Astrocyte of the spinal cord (primary cell): ENCODE measurements around the gene CHRDL2.

Source experiments
- DNase-seq: peaks from one replicate; pipeline ENCODE4 v3.0.0; 2011; ENCODE audit warnings: low read depth, low spot score
- H3K4me3 ChIP-seq: 2 replicates; pipeline ENCODE4 v1.5.1; 2011; ENCODE audit warnings: low read depth, mild to moderate bottlenecking, low read length, moderate library complexity
- CTCF ChIP-seq: IDR thresholded peaks from 2 replicates; pipeline ENCODE4 v1.5.1; 2012; ENCODE audit warnings: low read depth, mild to moderate bottlenecking, low read length, inconsistent platforms
- in situ Hi-C: cut with HindIII; loops from 2 replicates; pipeline ENCODE4 v1.10.0; 2017; ENCODE audit warnings: low sequenced_read_pairs

The CHRDL2 gene

DNA sequence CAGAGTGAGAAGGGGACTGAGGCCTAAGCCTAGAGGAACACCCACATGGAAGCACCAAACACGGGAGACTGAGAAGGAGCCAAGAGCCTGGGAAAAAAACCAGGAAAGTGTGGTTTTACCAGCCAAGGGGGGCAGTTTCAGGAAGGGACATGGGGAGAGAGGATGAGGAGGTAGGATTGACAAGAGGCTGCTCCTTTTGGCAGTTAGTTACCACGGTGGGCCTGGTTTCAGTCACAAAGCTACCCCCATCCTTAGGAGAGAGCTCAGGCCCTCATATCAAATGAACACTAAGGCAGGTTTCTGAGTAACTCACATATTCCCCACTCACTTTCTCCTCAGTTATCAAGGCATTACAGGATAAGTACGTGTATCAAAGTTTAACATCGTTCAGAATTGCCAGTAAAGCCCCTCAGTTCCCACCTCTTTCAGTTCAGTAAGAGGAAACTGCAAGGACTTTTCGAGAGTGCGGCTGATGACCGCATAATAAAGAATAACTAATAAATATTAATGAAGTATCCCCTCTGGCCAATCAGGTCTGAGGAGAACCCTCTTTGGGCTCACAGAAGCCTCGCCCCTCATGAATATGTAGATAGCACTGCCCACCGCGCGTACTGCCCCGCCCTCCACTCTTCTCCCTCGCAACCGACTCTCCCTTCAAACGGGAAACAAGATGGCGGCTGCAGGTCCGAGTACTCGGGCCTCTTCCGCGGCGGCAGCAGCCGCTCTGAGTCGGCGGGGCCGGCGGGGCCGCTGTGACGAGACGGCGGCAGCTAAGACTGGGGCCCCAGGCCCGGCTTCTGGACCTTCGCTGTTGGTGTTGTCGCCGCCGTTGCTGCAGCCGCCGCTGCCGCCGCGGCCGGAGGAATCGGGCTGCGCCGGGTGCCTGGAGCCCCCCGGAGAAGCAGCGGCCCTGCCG, 17.2 kb upstream of the CHRDL2 start, which contains the start of gene RNF169:
Gene RNF169 (plus strand): TSS at position 639 of the 916 bp plus-strand sequence. CDS start 32 bp downstream, at position 671.
- peak within 1 kb of the TSS; percentile 77 for H3K4me3 ChIP-seq
- TF ChIP-seq CTCF = no peak
- peak; percentile 97 for DNase-seq
- in situ Hi-C loops = no loop called here

DNA sequence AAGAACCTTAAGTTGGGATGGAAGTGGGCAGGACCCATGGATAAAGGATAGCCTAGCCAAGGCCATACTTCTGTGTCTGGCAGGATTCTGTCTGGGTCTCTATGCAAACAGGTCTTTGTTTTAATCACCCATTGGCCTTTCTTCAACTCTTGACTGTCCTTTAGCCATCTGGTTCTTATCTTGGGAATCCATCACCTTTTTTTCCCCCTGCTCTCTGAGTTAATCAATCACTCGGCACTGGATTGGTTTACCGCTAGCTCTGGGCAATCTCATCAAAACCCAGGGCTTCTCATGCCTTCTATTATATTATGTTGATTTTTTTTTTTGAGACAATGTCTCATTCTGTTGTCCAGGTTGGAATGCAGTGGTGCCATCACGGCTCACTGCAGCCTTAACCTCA, 15.6 kb upstream of the CHRDL2 start:
- no peak for TF ChIP-seq CTCF
- DNase-seq = no peak
- no peak overlapping the region for H3K4me3 ChIP-seq
- in situ Hi-C loops = no loop called here

DNA sequence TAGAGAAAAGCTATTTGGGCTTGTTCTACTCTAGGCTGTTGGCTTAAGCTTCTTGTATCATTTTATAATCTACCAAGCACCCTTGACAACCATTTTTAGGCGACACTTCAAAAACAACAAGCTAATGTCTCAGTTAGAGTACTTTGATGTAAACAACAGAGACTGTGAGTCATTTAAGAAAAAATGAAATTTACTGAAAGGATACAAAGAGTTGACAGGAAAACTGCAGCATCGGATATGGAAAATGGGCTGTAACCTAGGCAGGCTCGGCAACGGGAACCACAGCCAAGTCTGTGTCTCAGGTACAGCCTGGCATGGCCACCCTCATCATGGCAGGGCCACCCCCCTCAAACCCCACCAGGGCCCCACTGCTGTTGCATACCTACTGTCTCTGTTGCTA, 13.1 kb upstream of the CHRDL2 start:
- DNase-seq = no peak
- in situ Hi-C loops = no loop called here
- no peak for TF ChIP-seq CTCF
- H3K4me3 ChIP-seq = no peak overlapping the region

DNA sequence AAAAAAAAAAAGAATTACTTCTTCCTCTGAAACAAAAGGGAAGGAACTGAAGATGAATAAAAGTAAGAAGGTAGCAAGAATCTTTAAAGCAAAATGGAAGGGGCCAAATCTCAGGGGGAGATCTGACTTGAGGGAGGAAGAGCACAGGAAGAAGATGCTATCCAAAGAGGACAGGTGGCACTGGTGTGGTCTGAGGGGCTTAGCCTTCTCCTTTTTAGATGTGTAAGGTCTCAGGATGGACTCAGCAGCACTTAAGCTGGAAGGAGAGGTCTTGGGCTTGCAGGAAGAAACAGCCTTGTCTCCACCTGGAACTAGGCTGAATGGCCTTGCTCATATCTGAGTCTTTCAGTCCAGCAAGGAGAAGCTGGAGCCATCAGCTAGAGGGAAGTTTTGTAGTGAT, 12.4 kb upstream of the CHRDL2 start:
- no peak for DNase-seq
- H3K4me3 ChIP-seq = no peak overlapping the region
- no peak for TF ChIP-seq CTCF
- in situ Hi-C loops = no loop called here

- no peak for DNase-seq
- no peak overlapping the region for H3K4me3 ChIP-seq
- no peak for TF ChIP-seq CTCF
- in situ Hi-C loops = no loop called here
Observed at GRCh38 chr11:74742070-74742469, 10.8 kb upstream of the CHRDL2 start.

GRCh38 chr11:74739546-74740270, 8.5 kb upstream of the CHRDL2 start:
- peak; percentile 91 for TF ChIP-seq CTCF
- H3K4me3 ChIP-seq = no peak overlapping the region
- peak; percentile 64 for DNase-seq
- in situ Hi-C loops = no loop called here
